Vagina (tissue), 2 donors: ENCODE data around the gene CAPZB.

Experiments
- CTCF ChIP-seq, 3 experiments: fragments of 450-650 bp in 2 of 3; fragments of 200-600 bp in 1 of 3; sonication (generic) in 1 of 3; IDR thresholded peaks; one replicate each; pipeline ENCODE4 v1.5.1; 2017 to 2019; ENCODE audit warnings: antibody characterized with exemption in 3 of 3, mild to moderate bottlenecking in 2 of 3, moderate library complexity in 2 of 3
- POLR2A ChIP-seq, 2 donors: fragments of 450-650 bp; IDR thresholded peaks; one replicate each; pipeline ENCODE4 v1.6.1; 2017; ENCODE audit warnings: antibody characterized with exemption in 2 of 2, mild to moderate bottlenecking in 2 of 2, moderate library complexity in 2 of 2

GRCh38 chr1:19445417-19446342, 39.7 kb downstream of the CAPZB start:
- TF ChIP-seq CTCF (IDR thresholded peaks at IDR 0.05) (peak in 1 of 3 experiments; percentile 8), POLR2A (IDR thresholded peaks at IDR 0.05) (no peak)
